ENCODE measurements around the gene APOM. TPM values are rescaled to one million over a fixed set of nuclear protein-coding genes. Genes with fewer than 3 reads are reported as not detected.

Gene APOM
- total RNA-seq, 1 donor from 2014 or later: 3.4 TPM

DNA sequence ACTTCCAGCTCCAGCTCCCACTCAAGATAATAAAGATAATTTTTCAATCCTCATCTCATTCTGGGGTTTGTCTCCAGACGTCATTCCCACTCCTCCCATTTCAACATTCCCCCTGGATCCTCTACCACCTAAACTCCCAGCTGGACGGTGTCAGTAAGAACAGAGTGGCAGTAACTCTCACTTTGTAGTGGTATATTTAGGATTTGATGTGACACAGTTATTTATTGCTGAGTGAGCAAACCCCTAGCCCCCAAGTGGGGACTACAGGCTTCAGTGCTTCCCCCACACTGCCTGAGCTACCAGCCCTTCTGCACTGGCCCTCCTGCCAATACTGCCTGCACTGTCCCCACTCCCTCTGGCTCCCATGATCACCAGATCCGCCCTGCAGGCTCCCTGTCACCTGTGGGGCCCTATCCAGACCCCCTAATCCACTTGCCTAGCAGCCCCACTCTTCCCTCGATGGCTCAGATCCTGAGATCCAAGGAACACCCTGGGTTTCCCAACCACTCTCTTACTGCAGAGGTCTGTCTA is 2.5 kb downstream of the APOM start:
- no peak for DNase-seq
- Mint-ChIP-seq H3K4me1 (peaks cover 61% of the 10 kb centered on the region), H3K9me3 (no peaks in the 10 kb centered on the region), H3K4me3 (peak overlapping the region; percentile 97), H3K27ac (peak overlapping the region; percentile 77), H3K36me3 (ENCODE audit: low read depth) (peaks cover 51% of the 10 kb centered on the region), H3K27me3 (no peaks in the 10 kb centered on the region)
- intact Hi-C loops (cut with micrococcal nuclease): no loop called here

DNA sequence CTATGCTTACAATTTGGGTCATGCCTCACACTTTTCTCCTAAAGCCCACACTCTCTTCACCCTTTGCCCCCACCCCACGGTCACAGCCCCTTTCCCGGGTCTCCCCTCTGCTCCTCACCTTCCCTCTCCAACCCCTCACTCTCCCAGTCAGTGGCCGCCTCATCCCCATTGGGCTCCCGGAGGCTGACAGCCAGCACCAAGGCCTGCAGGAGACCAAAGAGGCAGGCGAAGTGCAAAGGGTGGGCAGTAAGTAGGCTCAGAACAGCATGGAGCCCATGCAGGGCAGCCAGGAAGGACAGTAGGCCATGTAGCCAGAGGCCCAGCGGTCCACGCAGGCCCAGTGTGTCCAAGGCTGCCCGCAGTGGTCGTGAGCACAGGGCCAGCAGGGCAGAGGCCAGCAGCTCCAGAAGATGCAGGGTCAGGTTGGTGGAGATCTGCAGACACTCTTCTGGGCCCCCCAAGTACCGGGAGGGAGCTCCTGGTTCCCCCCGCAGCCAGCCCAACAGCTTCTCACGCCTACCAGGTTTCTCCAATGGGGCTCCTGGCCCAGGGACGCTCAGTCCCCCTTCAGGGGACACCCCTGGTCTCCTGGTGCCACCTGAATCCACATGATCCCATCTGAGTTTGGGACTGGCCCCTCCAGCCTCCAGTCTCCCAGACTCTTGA is 3.4 kb downstream of the APOM start:
- Mint-ChIP-seq H3K4me1 (peaks cover 66% of the 10 kb centered on the region), H3K36me3 (ENCODE audit: low read depth) (peaks cover 60% of the 10 kb centered on the region), H3K27ac (peak overlapping the region; percentile 84)

DNA sequence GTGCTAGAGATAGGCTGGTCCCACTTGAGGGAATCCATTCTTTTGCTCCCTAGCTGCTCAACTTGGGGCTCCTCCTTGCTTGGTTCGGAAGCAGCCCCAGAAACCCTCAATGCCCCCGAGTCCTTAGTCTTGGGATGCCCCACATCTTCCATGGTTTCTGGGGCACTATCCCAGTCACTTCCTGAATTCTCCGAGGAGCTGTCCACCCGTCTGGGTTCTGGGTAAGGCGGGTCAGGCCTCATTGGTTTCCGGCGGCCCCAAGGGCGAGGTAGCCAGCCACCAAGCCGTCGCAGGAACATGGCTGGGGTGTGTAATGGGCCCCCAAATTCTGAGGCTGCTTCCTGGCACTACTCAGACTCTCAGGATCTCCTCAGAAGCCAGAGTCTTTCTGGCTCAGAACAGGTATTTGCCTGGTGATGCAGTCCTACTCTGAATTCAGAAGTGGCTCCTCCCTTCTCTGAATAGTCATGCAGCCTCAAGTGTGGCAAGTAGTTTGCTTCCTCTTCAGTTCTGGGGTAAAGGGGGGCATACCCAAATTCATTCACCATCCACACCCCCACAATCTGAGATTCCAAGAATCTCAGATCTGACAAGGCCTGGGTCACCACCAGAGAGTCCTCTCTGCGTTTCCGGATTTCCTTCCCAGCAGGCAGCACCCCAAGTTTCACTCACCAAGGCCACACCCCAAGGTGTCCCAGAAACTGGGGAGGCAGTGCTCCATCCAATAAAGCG is 4.1 kb downstream of the APOM start:
- DNase-seq: peak; percentile 84
- Mint-ChIP-seq H3K36me3 (ENCODE audit: low read depth) (peaks cover 67% of the 10 kb centered on the region), H3K27ac (peak overlapping the region; percentile 84), H3K4me3 (peak overlapping the region; percentile 97), H3K4me1 (peaks cover 72% of the 10 kb centered on the region), H3K9me3 (no peaks in the 10 kb centered on the region), H3K27me3 (no peaks in the 10 kb centered on the region)
- intact Hi-C loops (cut with micrococcal nuclease): loop anchor here (1.0 to 10.0 kb wide), 2 partner anchors 8 to 1195 kb away; partner anchors contain the start of genes BAG6, PSMB9 and TAP1

More for the DNA sequence above, 3.4 kb downstream of the APOM start:
- Mint-ChIP-seq H3K4me3 (peak overlapping the region; percentile 97), H3K27me3 (no peaks in the 10 kb centered on the region), H3K9me3 (no peaks in the 10 kb centered on the region)
- DNase-seq: no peak
- intact Hi-C loops (cut with micrococcal nuclease): no loop called here

DNA sequence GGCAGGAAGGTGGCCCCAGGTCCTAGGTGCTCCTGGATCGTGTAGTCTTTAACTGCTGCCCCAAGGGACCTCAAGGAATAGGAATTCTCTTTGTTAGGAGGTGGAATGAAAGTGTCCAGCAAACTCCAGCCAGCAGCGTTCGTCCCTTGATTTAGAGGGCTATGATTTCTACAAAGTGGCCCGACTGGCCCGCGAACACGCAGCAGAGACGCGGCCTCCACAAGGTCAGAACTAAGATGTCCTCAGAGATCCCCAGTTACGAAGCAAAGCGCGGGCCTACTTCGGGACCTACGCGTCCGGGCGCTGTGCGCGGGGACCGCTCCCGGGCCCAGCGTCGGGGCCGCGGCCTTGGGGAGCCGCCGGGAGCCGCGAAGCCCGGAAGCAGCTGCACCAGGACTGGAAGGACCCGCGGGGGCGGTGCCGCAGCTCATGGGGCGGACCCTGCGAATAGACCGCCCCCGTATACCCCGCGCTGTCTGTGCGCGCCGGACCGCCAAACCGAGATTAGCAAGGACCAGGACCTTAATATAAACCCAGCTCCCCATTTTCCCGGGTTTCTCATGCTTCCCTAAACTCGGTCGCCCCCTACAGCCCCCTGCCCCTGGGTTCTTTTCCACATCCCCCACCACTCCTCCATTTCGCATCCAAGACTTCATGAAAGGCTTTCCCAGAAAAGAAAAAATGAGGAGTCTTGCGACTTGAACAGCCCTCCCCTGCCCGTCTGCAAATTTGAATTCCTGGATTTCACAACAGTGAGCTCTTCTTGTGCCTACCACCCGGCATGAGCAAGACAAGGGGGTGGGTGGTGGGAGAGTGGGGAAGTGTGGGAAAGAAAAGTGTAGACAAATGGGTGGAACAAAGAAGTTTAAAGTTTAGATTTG is 4.9 kb downstream of the APOM start, which contains the start of gene C6orf47:
Gene C6orf47, minus strand, starts transcription at position 398 of the 881 bp plus-strand sequence. CDS start 831 bp downstream, outside the sequence.
- H3K27me3 Mint-ChIP-seq: no peaks in the 10 kb centered on the region
- H3K27ac Mint-ChIP-seq: peak within 1 kb of the TSS; percentile 84
- intact Hi-C loops (cut with micrococcal nuclease): loop anchor here (1.0 to 10.0 kb wide), 2 partner anchors 8 to 1194 kb away; partner anchors contain the start of genes BAG6, PSMB9 and TAP1
- peaks cover 64% of the 10 kb centered on the region for H3K36me3 Mint-ChIP-seq (ENCODE audit: low read depth)
- peak; percentile 94 for DNase-seq
- no peaks in the 10 kb centered on the region for H3K9me3 Mint-ChIP-seq
- H3K4me1 Mint-ChIP-seq: peaks cover 66% of the 10 kb centered on the region
- peak within 1 kb of the TSS; percentile 97 for H3K4me3 Mint-ChIP-seq

DNA sequence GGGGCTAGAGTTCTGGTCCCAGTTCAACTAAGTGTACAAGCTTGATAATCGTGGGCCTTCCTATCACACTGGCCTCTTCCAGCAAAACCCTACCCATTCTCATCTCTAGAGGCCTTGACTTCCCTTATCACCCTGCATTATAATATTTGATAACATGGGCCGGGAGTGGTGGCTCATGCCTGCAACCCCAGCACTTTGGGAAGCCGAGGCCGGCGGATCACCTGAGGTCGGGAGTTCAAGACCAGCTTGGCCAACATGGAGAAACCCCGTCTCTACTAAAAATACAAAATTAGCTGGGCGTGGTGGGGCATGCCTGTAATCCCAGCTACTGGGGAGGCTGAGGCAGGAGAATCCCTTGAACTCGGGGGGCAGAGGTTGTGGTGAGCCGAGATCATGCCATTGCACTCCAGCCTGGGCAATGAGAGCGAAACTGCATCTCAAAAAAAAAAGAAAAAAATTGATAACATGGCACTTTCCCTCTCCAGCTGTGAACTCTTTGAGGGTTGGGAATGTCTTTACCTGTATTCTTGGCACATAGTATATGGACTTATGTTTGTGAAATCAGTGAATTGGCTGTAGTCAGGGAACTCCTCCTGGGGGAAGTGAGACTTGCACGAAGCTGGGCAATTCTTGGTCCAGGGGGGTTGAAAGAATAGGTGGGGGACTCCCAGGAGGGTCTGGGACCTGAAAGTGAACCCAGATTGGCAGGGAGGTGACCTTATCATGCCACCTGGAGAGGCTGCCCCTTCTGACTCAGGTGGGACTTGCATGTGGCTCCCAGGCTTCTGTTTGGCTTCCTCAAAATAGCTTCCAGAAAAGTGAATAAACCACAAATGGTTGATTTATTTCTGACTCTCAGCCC is 5.8 kb downstream of the APOM start:
- H3K27ac Mint-ChIP-seq: peak overlapping the region; percentile 76
- no peak for DNase-seq
- H3K4me1 Mint-ChIP-seq: peaks cover 63% of the 10 kb centered on the region
- no peaks in the 10 kb centered on the region for H3K27me3 Mint-ChIP-seq
- intact Hi-C loops (cut with micrococcal nuclease): loop anchor here (10.0 kb wide), 1 partner anchor 1193 kb away; the partner anchor contains the start of genes PSMB9 and TAP1
- no peaks in the 10 kb centered on the region for H3K9me3 Mint-ChIP-seq
- peak overlapping the region; percentile 97 for H3K4me3 Mint-ChIP-seq
- peaks cover 65% of the 10 kb centered on the region for H3K36me3 Mint-ChIP-seq (ENCODE audit: low read depth)

DNA sequence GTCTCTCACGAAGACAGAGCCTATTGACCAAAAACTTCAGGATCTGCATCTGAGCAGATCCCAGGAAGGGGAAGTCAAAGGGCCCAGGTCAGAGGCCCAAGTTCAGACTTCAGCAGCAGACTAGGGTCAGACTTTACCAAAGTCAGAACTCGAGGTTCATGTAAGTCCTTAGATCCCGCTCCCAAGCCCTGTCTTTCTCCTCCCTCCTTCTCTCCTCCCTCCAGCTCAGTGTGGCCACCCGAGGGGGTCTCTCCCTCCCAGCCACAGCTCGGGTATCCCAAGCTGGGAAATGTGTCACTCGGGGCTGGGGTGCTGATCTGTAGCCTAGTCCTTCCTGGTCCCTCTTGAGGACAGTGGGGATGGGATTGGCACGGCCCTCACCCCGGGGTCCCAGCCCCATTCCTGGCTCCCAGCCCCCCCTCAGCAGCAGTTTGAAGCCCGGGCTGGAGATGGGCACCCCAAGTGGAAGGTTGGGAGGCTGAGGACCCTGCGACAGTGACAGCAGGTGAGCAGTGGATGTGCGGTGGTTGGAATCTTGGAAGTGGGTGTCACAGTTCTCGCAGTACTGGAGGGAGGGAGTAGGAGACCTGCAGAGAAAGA is 6.5 kb downstream of the APOM start:
- Mint-ChIP-seq H3K27ac (peak overlapping the region; percentile 76), H3K4me3 (peak overlapping the region; percentile 74)
- intact Hi-C loops (cut with micrococcal nuclease): loop anchor here (10.0 kb wide), 1 partner anchor 1193 kb away; the partner anchor contains the start of genes PSMB9 and TAP1

DNA sequence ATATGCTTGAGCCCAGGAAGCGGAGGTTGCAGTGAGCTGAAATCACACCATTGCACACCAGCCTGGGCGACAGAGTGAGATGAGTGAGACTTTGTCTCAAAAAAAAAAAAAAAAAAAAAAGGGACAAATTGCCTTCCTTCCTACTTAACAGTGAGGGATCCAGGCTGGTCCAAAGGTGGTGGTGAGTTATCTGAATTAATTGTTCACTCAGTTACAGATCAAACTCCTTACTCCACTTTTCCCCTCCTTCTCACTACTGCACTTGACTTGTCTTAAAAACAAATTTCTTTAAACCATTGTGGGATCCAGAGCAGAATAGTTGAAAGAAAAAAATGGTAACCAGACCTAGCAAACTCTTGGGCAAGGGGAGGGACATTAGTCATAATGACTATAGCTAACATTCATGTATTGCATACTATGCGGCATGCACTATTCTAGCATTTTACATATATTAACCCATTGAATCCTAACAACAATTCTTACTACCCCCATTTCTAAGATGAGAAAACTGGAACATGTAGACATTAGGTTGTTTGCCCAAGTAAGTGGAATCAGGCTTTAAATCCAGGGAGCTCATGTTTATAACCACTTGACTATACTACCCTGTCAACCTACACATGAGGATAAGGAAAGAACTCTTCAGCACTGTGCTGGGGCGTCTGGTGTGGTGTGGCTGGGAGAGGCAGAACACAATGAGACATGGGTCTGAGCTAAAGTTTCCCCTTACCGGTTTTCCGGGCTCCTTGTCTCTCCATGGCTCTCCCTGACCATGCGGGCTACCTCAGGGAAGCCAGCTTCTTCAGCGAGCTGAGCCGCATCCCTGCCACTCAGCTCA is 7.6 kb downstream of the APOM start:
- Mint-ChIP-seq H3K27ac (peak overlapping the region; percentile 96), H3K9me3 (no peaks in the 10 kb centered on the region)
- intact Hi-C loops (cut with micrococcal nuclease): loop anchor here (10.0 kb wide), 1 partner anchor 1191 kb away; the partner anchor contains the start of genes PSMB9 and TAP1

More for the DNA sequence above, 6.5 kb downstream of the APOM start:
- H3K27me3 Mint-ChIP-seq: no peaks in the 10 kb centered on the region
- H3K4me1 Mint-ChIP-seq: peaks cover 65% of the 10 kb centered on the region
- no peaks in the 10 kb centered on the region for H3K9me3 Mint-ChIP-seq
- H3K36me3 Mint-ChIP-seq (ENCODE audit: low read depth): peaks cover 65% of the 10 kb centered on the region
- DNase-seq: no peak

DNA sequence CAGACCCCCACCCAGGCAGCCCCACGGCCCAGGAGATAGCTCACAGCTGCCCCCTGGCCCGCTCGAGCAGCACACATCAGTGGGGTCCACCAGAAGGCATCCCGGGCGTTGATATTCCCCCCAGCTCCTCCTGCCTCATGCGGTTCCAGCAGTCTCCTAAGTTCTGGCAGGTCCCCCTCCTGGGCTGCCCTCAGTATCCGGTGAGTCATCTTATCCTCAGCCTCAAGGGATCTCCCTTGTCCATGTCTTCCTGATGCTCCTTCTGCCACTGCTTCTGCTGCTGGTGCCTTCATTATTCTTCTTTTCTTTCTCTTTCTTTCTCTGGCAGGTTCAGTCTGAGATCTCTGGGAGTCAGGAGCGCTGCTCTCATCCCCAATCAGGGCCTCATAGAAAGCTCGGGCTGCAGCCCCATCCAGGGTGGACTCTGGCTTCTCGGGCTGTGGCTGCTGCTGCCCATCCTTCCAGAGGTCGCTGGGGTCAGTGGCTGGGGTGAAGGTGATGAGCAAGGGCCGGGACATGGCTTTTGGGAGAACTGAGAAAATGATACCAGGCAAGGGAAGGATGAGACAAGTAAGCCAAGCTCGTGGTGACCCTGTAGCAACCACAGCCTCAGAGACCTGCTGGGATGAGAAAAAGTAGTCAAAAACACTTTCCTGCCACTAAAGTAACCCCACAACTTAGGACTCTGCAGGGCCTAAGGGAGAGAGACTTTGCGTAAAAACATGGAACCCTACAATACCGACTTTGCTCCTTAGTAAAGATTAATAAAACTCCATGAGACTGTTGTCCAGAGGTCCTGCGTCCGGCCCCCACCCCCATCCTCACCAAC is 8.5 kb downstream of the APOM start:
- peaks cover 69% of the 10 kb centered on the region for H3K36me3 Mint-ChIP-seq (ENCODE audit: low read depth)
- peak overlapping the region; percentile 96 for H3K27ac Mint-ChIP-seq
- intact Hi-C loops (cut with micrococcal nuclease): loop anchor here (2.0 to 10.0 kb wide), 3 partner anchors 73 to 1191 kb away; partner anchors contain the start of genes CLIC1, PSMB9 and TAP1
- peaks cover 62% of the 10 kb centered on the region for H3K4me1 Mint-ChIP-seq
- no peaks in the 10 kb centered on the region for H3K9me3 Mint-ChIP-seq
- no peaks in the 10 kb centered on the region for H3K27me3 Mint-ChIP-seq
- peak; percentile 70 for DNase-seq
- H3K4me3 Mint-ChIP-seq: peak overlapping the region; percentile 96

More for the DNA sequence above, 7.6 kb downstream of the APOM start:
- peak overlapping the region; percentile 96 for H3K4me3 Mint-ChIP-seq
- no peak for DNase-seq
- peaks cover 64% of the 10 kb centered on the region for H3K4me1 Mint-ChIP-seq
- peaks cover 68% of the 10 kb centered on the region for H3K36me3 Mint-ChIP-seq (ENCODE audit: low read depth)
- H3K27me3 Mint-ChIP-seq: no peaks in the 10 kb centered on the region

DNA sequence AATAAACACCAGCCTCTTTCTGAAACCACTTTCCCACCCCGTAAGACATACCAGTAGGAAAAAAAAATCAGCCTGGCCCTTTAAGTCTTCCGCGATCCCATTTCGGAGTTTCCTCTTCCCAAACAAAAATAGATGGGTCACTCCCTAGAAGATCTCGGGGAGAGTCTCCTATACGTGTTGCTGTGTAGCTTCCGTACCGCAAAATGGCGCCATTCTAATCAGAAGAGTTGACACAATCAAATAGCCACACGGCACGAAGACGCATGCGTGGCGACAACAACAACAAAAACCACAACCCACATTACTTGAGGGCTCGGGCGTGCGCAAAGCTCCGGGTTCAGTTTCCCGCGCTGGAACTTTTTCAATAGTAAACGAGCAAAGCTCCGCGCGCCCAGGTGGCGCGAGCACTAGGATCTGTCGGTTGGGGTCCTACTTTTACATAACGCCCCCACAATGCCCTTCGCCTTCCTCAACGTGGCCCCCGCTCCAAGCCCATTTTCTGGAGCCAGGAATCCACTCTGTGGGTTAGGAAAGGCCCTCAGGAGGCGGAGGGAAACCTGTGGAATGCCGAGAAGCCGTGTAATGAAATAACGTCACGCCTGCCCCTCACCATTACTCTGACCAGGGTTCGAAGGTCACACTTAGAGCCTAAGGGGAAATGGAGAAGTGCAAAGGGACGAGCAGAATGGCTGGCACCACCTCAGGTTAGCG is 9.3 kb downstream of the APOM start, which contains the start of gene GPANK1:
Gene GPANK1, minus strand, starts transcription at position 208 of the 711 bp plus-strand sequence. CDS start 519 bp downstream, outside the sequence.
- no peaks in the 10 kb centered on the region for H3K27me3 Mint-ChIP-seq
- intact Hi-C loops (cut with micrococcal nuclease): loop anchor here (1.0 to 10.0 kb wide), 10 partner anchors 13 to 1190 kb away; partner anchors contain the start of genes ABHD16A, ATP6V1G2, BAG6 and CLIC1
- peaks cover 57% of the 10 kb centered on the region for H3K4me1 Mint-ChIP-seq
- H3K4me3 Mint-ChIP-seq: peak within 1 kb of the TSS; percentile 96
- peak; percentile 97 for DNase-seq
- H3K36me3 Mint-ChIP-seq (ENCODE audit: low read depth): peaks cover 76% of the 10 kb centered on the region
- H3K27ac Mint-ChIP-seq: peak within 1 kb of the TSS; percentile 96
- H3K9me3 Mint-ChIP-seq: no peaks in the 10 kb centered on the region
